Measurements from ENCODE around the gene AGA. TPM values are rescaled to one million over a fixed set of nuclear protein-coding genes. Genes with fewer than 3 reads are reported as not detected.
A peak's percentile ranks its signal among the peaks of the same experiment; 100 is the strongest.

The AGA gene
- total and polyA plus RNA-seq, 2 of the 8 experiments (the other 6 are each of a cell fraction or from before 2014, with no cell fraction given): 8.5 to 11.6 TPM

DNA sequence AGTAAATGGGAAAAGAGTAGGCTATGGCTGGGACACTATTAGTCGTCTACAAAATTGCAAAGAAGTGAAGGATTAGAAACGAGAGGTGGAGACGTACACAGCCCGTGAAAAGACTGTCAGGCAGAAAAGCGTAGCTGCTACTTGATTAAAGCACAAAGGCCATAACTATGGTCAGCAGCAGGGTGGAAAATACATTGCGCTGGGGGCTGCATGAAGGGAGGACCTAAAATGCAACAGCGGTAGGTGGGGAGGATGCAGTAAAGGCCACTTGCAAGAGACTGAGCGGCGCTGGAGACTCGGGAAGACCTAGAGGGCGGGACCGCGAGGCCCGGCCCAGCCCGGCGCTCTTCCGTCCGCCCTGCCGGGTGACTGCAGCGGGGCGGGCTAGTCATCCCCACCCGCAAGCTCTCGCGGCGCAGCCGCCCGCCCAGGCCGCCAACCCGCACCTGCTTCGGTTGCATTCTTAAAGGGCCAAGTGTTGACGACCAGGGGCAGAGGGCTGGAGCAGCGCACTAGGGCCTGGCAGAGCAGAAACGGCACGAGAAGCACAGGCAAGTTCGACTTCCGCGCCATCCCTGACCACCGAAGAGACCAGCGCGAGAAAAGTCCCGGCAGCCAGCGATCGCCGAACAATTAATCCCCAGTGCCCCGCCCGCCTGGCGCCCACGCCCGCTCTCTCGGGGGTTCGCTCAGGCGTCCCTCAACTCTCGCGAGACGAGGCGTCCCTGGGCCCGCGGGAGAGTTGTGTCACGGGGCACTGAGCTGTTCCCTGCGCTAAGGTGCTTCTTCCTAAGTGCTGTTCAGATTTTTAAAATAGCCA is at the start of gene AGA (continued):
- TF ChIP-seq RXRA (IDR thresholded peaks at IDR 0.05; ENCODE audit: insufficient read depth, low read depth, low read length) (no peak), CHD1 (IDR thresholded peaks at IDR 0.05; ENCODE audit: low read depth, low read length) (no peak), BCL11A (IDR thresholded peaks at IDR 0.05; ENCODE audit: low read depth in 2 of 2, low read length in 2 of 2) (no peak), HDAC2 (IDR thresholded peaks at IDR 0.05; ENCODE audit: borderline replicate concordance in 1 of 2, low read depth in 2 of 2, low read length in 2 of 2) (0 out of 4 replicates have a peak, but pooled peaks of 1 of the 2 experiments have one; percentile 28), JUN (IDR thresholded peaks at IDR 0.05; ENCODE audit: low read depth, low read length) (no peak), NRF1 (IDR thresholded peaks at IDR 0.05; ENCODE audit: low read depth, low read length) (no peak), BACH1 (IDR thresholded peaks at IDR 0.05; ENCODE audit: low read length) (peak; percentile 24; the same call in 1 of the 2 replicates), KDM1A (IDR thresholded peaks at IDR 0.05; ENCODE audit: borderline replicate concordance, low read length) (no peak), EGR1 (IDR thresholded peaks at IDR 0.05; ENCODE audit: borderline replicate concordance, low read depth, low read length) (peak; percentile 83; the same call in 1 of the 2 replicates), SUZ12 (IDR thresholded peaks at IDR 0.05; ENCODE audit: low read length) (no peak), BRCA1 (IDR thresholded peaks at IDR 0.05; ENCODE audit: low read depth, low read length) (peak; percentile 87), TBP (IDR thresholded peaks at IDR 0.05; ENCODE audit: low read depth, low read length) (peak; percentile 84), CEBPB (IDR thresholded peaks at IDR 0.05; ENCODE audit: low read depth, low read length) (no peak), POU5F1 (IDR thresholded peaks at IDR 0.05; ENCODE audit: low read depth, low read length) (no peak), KDM4A (IDR thresholded peaks at IDR 0.05; ENCODE audit: low read depth, low read length, severe bottlenecking) (peak; percentile 77), TAF1 (IDR thresholded peaks at IDR 0.05; ENCODE audit: low read depth, low read length) (peak; percentile 93), RAD21 (IDR thresholded peaks at IDR 0.05 in 1 of 2, conservative IDR thresholded peaks at IDR 0.05 in 1 of 2; ENCODE audit: low read depth in 2 of 2, low read length in 2 of 2) (no peak)
- TF ChIP-seq, protein P1, sequence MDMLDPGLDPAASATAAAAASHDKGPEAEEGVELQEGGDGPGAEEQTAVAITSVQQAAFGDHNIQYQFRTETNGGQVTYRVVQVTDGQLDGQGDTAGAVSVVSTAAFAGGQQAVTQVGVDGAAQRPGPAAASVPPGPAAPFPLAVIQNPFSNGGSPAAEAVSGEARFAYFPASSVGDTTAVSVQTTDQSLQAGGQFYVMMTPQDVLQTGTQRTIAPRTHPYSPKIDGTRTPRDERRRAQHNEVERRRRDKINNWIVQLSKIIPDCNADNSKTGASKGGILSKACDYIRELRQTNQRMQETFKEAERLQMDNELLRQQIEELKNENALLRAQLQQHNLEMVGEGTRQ (IDR thresholded peaks at IDR 0.05; ENCODE audit: low read length): peak; percentile 16; the same call in 1 of the 2 replicates
